HepG2 (cell line): ENCODE results near the gene PRRT2. TPM values are rescaled to one million over a fixed set of nuclear protein-coding genes. Genes with fewer than 3 reads are reported as not detected.

Experiments
- ADNP ChIP-seq: sonication (generic); formaldehyde crosslinking; IDR thresholded peaks from 2 replicates; pipeline ENCODE4 v1.4.0; 2020; ENCODE audit warnings: missing genetic modification reagents
- DR1 ChIP-seq: sonication (generic); formaldehyde crosslinking; IDR thresholded peaks from 2 replicates; pipeline ENCODE4 v1.8.0; 2021; ENCODE audit warnings: mild to moderate bottlenecking, missing genetic modification reagents, inconsistent platforms
- EED ChIP-seq: sonication (generic); formaldehyde crosslinking; IDR thresholded peaks from 2 replicates; pipeline ENCODE4 v1.5.0; 2020; ENCODE audit warnings: mild to moderate bottlenecking, missing genetic modification reagents
- HCFC1 ChIP-seq: fragments of 150-350 bp; IDR thresholded peaks from 2 replicates; pipeline ENCODE4 v1.6.1; 2014; ENCODE audit warnings: low read depth, low read length
- HOXD1 ChIP-seq: sonication (generic); formaldehyde crosslinking; IDR thresholded peaks from 2 replicates; pipeline ENCODE4 v1.5.0; 2020; ENCODE audit warnings: missing genetic modification reagents
- IRF2 ChIP-seq: IDR thresholded peaks from 2 replicates; pipeline ENCODE4 v1.6.1; 2018; ENCODE audit warnings: missing genetic modification reagents, missing compliant biosample characterization
- KLF15 ChIP-seq: sonication (generic); formaldehyde crosslinking; IDR thresholded peaks from 2 replicates; pipeline ENCODE4 v1.8.1; 2023; ENCODE audit warnings: borderline replicate concordance, mild to moderate bottlenecking, inconsistent platforms, missing genetic modification reagents, mixed read lengths
- MED13 ChIP-seq: sonication (generic); formaldehyde crosslinking; IDR thresholded peaks from 2 replicates; pipeline ENCODE4 v1.5.0; 2020; ENCODE audit warnings: missing genetic modification reagents
- MZF1 ChIP-seq: sonication (generic); formaldehyde crosslinking; IDR thresholded peaks from 2 replicates; pipeline ENCODE4 v1.8.1; 2023; ENCODE audit warnings: mild to moderate bottlenecking, missing genetic modification reagents, borderline replicate concordance
- PCBP2 ChIP-seq: fragments of 200-400 bp; formaldehyde crosslinking; optimal IDR thresholded peaks from 2 replicates; pipeline ENCODE3; 2018; ENCODE audit warnings: low read length, low read depth; ENCODE audit not compliant: poor library complexity, severe bottlenecking
- PHF21A ChIP-seq: sonication (generic); formaldehyde crosslinking; IDR thresholded peaks from 2 replicates; pipeline ENCODE4 v1.5.0; 2020; ENCODE audit warnings: mild to moderate bottlenecking, missing genetic modification reagents
- RBM22 ChIP-seq: fragments of 200-400 bp; formaldehyde crosslinking; optimal IDR thresholded peaks from 2 replicates; pipeline ENCODE3; 2017; ENCODE audit warnings: mild to moderate bottlenecking, low read length, moderate library complexity
- SATB2 ChIP-seq: sonication (generic); formaldehyde crosslinking; IDR thresholded peaks from 2 replicates; pipeline ENCODE4 v1.5.0; 2020; ENCODE audit warnings: missing genetic modification reagents
- SIN3B ChIP-seq: fragments of 150-350 bp; IDR thresholded peaks from 2 replicates; pipeline ENCODE4 v1.6.1; 2014; ENCODE audit warnings: low read length
- SOX13 ChIP-seq, 3 experiments: fragments of 450-650 bp in 1 of 3; sonication (generic) in 1 of 3; formaldehyde crosslinking in 1 of 3; IDR thresholded peaks in 2 of 3; conservative IDR thresholded peaks in 1 of 3; 2 replicates each; pipeline versions ENCODE4 v1.5.0 to v1.6.1; 2016 to 2020; ENCODE audit warnings: antibody characterized with exemption in 1 of 3, mild to moderate bottlenecking in 1 of 3, missing compliant biosample characterization in 1 of 3, missing genetic modification reagents in 1 of 3, moderate library complexity in 1 of 3
- TEAD3 ChIP-seq: optimal IDR thresholded peaks from 2 replicates; pipeline ENCODE3; 2016; ENCODE audit warnings: borderline replicate concordance
- ZNF383 ChIP-seq: sonication (generic); formaldehyde crosslinking; IDR thresholded peaks from 2 replicates; pipeline ENCODE4 v1.4.0; 2020; ENCODE audit warnings: missing genetic modification reagents, mild to moderate bottlenecking, borderline replicate concordance
- ZNF549 ChIP-seq: sonication (generic); formaldehyde crosslinking; IDR thresholded peaks from 2 replicates; pipeline ENCODE4 v1.5.0; 2020; ENCODE audit warnings: missing genetic modification reagents
- ZNF766 ChIP-seq: sonication (generic); formaldehyde crosslinking; IDR thresholded peaks from 2 replicates; pipeline ENCODE4 v1.5.0; 2020; ENCODE audit warnings: missing genetic modification reagents, borderline replicate concordance
- ZNF768 ChIP-seq: sonication (generic); formaldehyde crosslinking; IDR thresholded peaks from 2 replicates; pipeline ENCODE4 v1.4.0; 2020; ENCODE audit warnings: missing genetic modification reagents
- polyA plus RNA-seq, 8 experiments: library from polyadenylated mRNA; depleted of rRNA in 3 of 8; stranded (reverse) in 7 of 8; unstranded in 1 of 8; fragments of >200 nt; fragmentation: Illumina TruSeq in 4 of 8; extraction: Trizol in 4 of 8; gene quantifications; 2 replicates each; pipeline versions ENCODE4 v1.2.1 to v1.2.3, GENCODE V29; 2011 to 2016; ENCODE audit warnings: low read depth in 4 of 8, missing spikeins in 1 of 8, mixed read lengths in 1 of 8; ENCODE audit not compliant: insufficient read depth in 1 of 8
- total RNA-seq, 5 experiments: library from RNA; depleted of rRNA; stranded (reverse); fragments of >200 nt; fragmentation: Illumina TruSeq; extraction: Trizol; gene quantifications; 2 replicates each; pipeline ENCODE4 v1.2.3, GENCODE V29; 2016; ENCODE audit warnings: low read depth in 1 of 5
- TF ChIP-seq, protein P1 (sequence below): fragments of 450-650 bp; IDR thresholded peaks from 2 replicates; pipeline ENCODE4 v1.6.1; 2017
- TF ChIP-seq, protein P2 (sequence below), 2 experiments: IDR thresholded peaks; 2 replicates each; pipeline ENCODE4 v1.6.1; 2011 to 2012; ENCODE audit warnings: low read length in 2 of 2, borderline replicate concordance in 1 of 2, low read depth in 1 of 2, mild to moderate bottlenecking in 1 of 2, moderate library complexity in 1 of 2
- TF ChIP-seq, protein P3 (sequence below): fragments of 450-650 bp; IDR thresholded peaks from 2 replicates; pipeline ENCODE4 v1.6.1; 2017; ENCODE audit warnings: mild to moderate bottlenecking

The PRRT2 gene
- total and polyA plus RNA-seq, 2 of the 13 experiments (the other 11 are each of a cell fraction or from before 2014, with no cell fraction given), result 0.51 to 1.1 TPM

- TF ChIP-seq, protein P1, sequence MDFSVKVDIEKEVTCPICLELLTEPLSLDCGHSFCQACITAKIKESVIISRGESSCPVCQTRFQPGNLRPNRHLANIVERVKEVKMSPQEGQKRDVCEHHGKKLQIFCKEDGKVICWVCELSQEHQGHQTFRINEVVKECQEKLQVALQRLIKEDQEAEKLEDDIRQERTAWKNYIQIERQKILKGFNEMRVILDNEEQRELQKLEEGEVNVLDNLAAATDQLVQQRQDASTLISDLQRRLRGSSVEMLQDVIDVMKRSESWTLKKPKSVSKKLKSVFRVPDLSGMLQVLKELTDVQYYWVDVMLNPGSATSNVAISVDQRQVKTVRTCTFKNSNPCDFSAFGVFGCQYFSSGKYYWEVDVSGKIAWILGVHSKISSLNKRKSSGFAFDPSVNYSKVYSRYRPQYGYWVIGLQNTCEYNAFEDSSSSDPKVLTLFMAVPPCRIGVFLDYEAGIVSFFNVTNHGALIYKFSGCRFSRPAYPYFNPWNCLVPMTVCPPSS, result no peak
- TF ChIP-seq ZNF766 (0 out of 2 replicates have a peak, but pooled peaks have one; percentile 20), ADNP (CRISPR knock-in tag) (no peak), PCBP2 (no peak), DR1 (peak; percentile 88), HCFC1 (peak; percentile 70), EED (CRISPR knock-in tag) (peak; percentile 89), PHF21A (peak; percentile 55), MZF1 (CRISPR knock-in tag) (no peak; the same call in 1 of the 2 replicates), MED13 (CRISPR knock-in tag) (peak; percentile 91), IRF2 (peak; percentile 89), RBM22 (no peak), SIN3B (peak; percentile 94), ZNF383 (CRISPR knock-in tag) (peak; percentile 58; the same call in 1 of the 2 replicates), TEAD3 (CRISPR knock-in tag) (peak; percentile 15), HOXD1 (peak; percentile 64), KLF15 (CRISPR knock-in tag) (peak; percentile 87; the same call in 1 of the 2 replicates), SOX13 (IDR thresholded peaks at IDR 0.05) (peak; percentile 11; the same call in 1 of the 2 replicates), SOX13 (CRISPR knock-in tag; conservative IDR thresholded peaks at IDR 0.05 in 1 of 2, IDR thresholded peaks at IDR 0.05 in 1 of 2) (peak in 1 of 2 experiments; percentile 34; a peak in 1 of 4 replicates), SATB2 (no peak), ZNF768 (CRISPR knock-in tag) (peak; percentile 72), ZNF549 (CRISPR knock-in tag) (no peak)
- TF ChIP-seq, protein P2, sequence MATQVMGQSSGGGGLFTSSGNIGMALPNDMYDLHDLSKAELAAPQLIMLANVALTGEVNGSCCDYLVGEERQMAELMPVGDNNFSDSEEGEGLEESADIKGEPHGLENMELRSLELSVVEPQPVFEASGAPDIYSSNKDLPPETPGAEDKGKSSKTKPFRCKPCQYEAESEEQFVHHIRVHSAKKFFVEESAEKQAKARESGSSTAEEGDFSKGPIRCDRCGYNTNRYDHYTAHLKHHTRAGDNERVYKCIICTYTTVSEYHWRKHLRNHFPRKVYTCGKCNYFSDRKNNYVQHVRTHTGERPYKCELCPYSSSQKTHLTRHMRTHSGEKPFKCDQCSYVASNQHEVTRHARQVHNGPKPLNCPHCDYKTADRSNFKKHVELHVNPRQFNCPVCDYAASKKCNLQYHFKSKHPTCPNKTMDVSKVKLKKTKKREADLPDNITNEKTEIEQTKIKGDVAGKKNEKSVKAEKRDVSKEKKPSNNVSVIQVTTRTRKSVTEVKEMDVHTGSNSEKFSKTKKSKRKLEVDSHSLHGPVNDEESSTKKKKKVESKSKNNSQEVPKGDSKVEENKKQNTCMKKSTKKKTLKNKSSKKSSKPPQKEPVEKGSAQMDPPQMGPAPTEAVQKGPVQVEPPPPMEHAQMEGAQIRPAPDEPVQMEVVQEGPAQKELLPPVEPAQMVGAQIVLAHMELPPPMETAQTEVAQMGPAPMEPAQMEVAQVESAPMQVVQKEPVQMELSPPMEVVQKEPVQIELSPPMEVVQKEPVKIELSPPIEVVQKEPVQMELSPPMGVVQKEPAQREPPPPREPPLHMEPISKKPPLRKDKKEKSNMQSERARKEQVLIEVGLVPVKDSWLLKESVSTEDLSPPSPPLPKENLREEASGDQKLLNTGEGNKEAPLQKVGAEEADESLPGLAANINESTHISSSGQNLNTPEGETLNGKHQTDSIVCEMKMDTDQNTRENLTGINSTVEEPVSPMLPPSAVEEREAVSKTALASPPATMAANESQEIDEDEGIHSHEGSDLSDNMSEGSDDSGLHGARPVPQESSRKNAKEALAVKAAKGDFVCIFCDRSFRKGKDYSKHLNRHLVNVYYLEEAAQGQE (IDR thresholded peaks at IDR 0.05; ENCODE audit: borderline replicate concordance in 1 of 2, low read depth in 1 of 2, low read length in 2 of 2), result peak in 1 of 2 experiments; percentile 48; a peak in 1 of 4 replicates
- TF ChIP-seq, protein P3, sequence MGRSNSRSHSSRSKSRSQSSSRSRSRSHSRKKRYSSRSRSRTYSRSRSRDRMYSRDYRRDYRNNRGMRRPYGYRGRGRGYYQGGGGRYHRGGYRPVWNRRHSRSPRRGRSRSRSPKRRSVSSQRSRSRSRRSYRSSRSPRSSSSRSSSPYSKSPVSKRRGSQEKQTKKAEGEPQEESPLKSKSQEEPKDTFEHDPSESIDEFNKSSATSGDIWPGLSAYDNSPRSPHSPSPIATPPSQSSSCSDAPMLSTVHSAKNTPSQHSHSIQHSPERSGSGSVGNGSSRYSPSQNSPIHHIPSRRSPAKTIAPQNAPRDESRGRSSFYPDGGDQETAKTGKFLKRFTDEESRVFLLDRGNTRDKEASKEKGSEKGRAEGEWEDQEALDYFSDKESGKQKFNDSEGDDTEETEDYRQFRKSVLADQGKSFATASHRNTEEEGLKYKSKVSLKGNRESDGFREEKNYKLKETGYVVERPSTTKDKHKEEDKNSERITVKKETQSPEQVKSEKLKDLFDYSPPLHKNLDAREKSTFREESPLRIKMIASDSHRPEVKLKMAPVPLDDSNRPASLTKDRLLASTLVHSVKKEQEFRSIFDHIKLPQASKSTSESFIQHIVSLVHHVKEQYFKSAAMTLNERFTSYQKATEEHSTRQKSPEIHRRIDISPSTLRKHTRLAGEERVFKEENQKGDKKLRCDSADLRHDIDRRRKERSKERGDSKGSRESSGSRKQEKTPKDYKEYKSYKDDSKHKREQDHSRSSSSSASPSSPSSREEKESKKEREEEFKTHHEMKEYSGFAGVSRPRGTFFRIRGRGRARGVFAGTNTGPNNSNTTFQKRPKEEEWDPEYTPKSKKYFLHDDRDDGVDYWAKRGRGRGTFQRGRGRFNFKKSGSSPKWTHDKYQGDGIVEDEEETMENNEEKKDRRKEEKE, result no peak
These were observed 21.6 kb upstream of the PRRT2 start, which contains the start of gene KIF22 (continued) for GRCh38 chr16:29790183-29790948.
